GM12872 (cell line): Measurements from ENCODE around the gene FBXO24.

ENCODE experiments used
- CTCF ChIP-seq: IDR thresholded peaks from 3 replicates; pipeline ENCODE4 v1.5.1; 2011; ENCODE audit warnings: low read depth, mild to moderate bottlenecking, low read length, moderate library complexity; ENCODE audit not compliant: insufficient read depth

Gene FBXO24

GRCh38 chr7:100609958-100610357 lies 23.8 kb downstream of the FBXO24 start:
- no peak for TF ChIP-seq CTCF

GRCh38 chr7:100611983-100612729 lies 26.0 kb downstream of the FBXO24 start, which contains the start of gene MOSPD3:
Gene MOSPD3 (plus strand): TSS chr7:100612540. CDS start chr7:100612792, 252 bp downstream.
- TF ChIP-seq CTCF, result no peak

- peak; percentile 32; the same call in 2 of the 3 replicates for TF ChIP-seq CTCF
Observed at GRCh38 chr7:100612730-100613390, 26.7 kb downstream of the FBXO24 start.

- no peak for TF ChIP-seq CTCF
Observed at GRCh38 chr7:100613412-100614175, 27.5 kb downstream of the FBXO24 start.

GRCh38 chr7:100614308-100614861 lies 28.3 kb downstream of the FBXO24 start:
- TF ChIP-seq CTCF, result no peak

GRCh38 chr7:100620239-100620638 lies 34.1 kb downstream of the FBXO24 start:
- no peak for TF ChIP-seq CTCF

GRCh38 chr7:100620804-100621203 lies 34.7 kb downstream of the FBXO24 start:
- no peak for TF ChIP-seq CTCF
